OCI-LY7 (cell line): ENCODE data around the gene SYVN1. TPM values are rescaled to one million over a fixed set of nuclear protein-coding genes. Genes with fewer than 3 reads are reported as not detected.

ENCODE experiments used
- BruUV-seq: library from RNA; stranded (reverse); fragments of 400-500 nt; replicated peaks from 2 replicates; lab custom pipeline; 2021; lab: Mats Ljungman, UMichigan
- CTCF ChIA-PET: fragments of 300-600 bp; sonication (Branson Sonifier 250); formaldehyde crosslinking; loops from one replicate; lab custom pipeline; 2022; ENCODE audit warnings: antibody characterized with exemption; ENCODE audit not compliant: unreplicated experiment; lab: Charles Lee
- POLR2A ChIA-PET: fragments of 300-600 bp; sonication (Branson Sonifier 250); formaldehyde crosslinking; loops from one replicate; lab custom pipeline; 2022; ENCODE audit warnings: antibody characterized with exemption; lab: Charles Lee
- DNase-seq: peaks from one replicate; pipeline ENCODE4 v3.0.0-alpha.2; 2015; ENCODE audit warnings: low spot score
- H2AFZ ChIP-seq: fragments of 200-600 bp; sonication (generic), shearing (Covaris generic); 2 replicates; pipeline ENCODE4 v1.6.1; 2014; ENCODE audit warnings: mild to moderate bottlenecking, antibody characterized with exemption, low read length, moderate library complexity
- H3K27ac ChIP-seq: fragments of 200-600 bp; sonication (generic); 2 replicates; pipeline ENCODE4 v1.5.1; 2014; ENCODE audit warnings: mixed run types, low read depth, mild to moderate bottlenecking, moderate library complexity, low read length, inconsistent platforms; ENCODE audit not compliant: poor library complexity, severe bottlenecking
- H3K36me3 ChIP-seq: fragments of 200-600 bp; sonication (generic); 2 replicates; pipeline ENCODE4 v1.6.1; 2014; ENCODE audit warnings: mild to moderate bottlenecking, antibody characterized with exemption, low read length, moderate library complexity, mixed read lengths; ENCODE audit not compliant: insufficient read depth
- H3K4me1 ChIP-seq: fragments of 200-600 bp; sonication (generic); 2 replicates; pipeline ENCODE4 v1.5.1; 2014; ENCODE audit warnings: mild to moderate bottlenecking, low read length; ENCODE audit not compliant: insufficient read depth, poor library complexity, severe bottlenecking
- H3K4me2 ChIP-seq: fragments of 200-600 bp; sonication (generic); 2 replicates; pipeline ENCODE4 v1.6.1; 2014; ENCODE audit warnings: mild to moderate bottlenecking, low read length
- H3K4me3 ChIP-seq: fragments of 200-600 bp; sonication (generic); 2 replicates; pipeline ENCODE4 v1.5.1; 2014; ENCODE audit warnings: mild to moderate bottlenecking, low read depth, low read length; ENCODE audit not compliant: poor library complexity, severe bottlenecking
- H3K79me2 ChIP-seq: fragments of 200-600 bp; sonication (generic); 2 replicates; pipeline ENCODE4 v1.6.1; 2016; ENCODE audit warnings: low read depth, mild to moderate bottlenecking, low read length, moderate library complexity, mixed read lengths; ENCODE audit not compliant: insufficient read depth
- H3K9me2 ChIP-seq: fragments of 200-600 bp; sonication (generic); 2 replicates; pipeline ENCODE4 v1.6.1; 2016; ENCODE audit warnings: mild to moderate bottlenecking, low read length, mixed read lengths; ENCODE audit not compliant: insufficient read depth
- H3K9me3 ChIP-seq: fragments of 200-600 bp; sonication (generic); 2 replicates; pipeline ENCODE4 v1.6.1; 2014; ENCODE audit warnings: mild to moderate bottlenecking, mixed run types, low read length, mixed read lengths
- H4K20me1 ChIP-seq: fragments of 200-600 bp; sonication (generic); 2 replicates; pipeline ENCODE4 v1.6.1; 2014; ENCODE audit warnings: mild to moderate bottlenecking, antibody characterized with exemption, low read length, moderate library complexity, mixed read lengths; ENCODE audit not compliant: insufficient read depth
- CTCF ChIP-seq: fragments of 200-600 bp; sonication (generic); conservative IDR thresholded peaks from 2 replicates; pipeline ENCODE4 v1.5.1; 2014; ENCODE audit warnings: mild to moderate bottlenecking, antibody characterized with exemption, low read length, moderate library complexity, mixed read lengths
- EZH2phosphoT487 ChIP-seq: fragments of 200-600 bp; sonication (generic); IDR thresholded peaks from 2 replicates; pipeline ENCODE4 v1.6.1; 2018; ENCODE audit warnings: low read depth, borderline replicate concordance, mild to moderate bottlenecking, mixed run types, antibody characterized with exemption, low read length, moderate library complexity, mixed read lengths
- intact Hi-C: fragments of 100-400 bp; cut with micrococcal nuclease; formaldehyde crosslinking; loops from one replicate; pipeline ENCODE4 v1.10.0; 2022; ENCODE audit not compliant: unreplicated experiment
- total RNA-seq, 2 experiments: library from RNA; depleted of rRNA in 1 of 2; stranded (reverse); fragments of >200 nt in 1 of 2; shearing (Covaris generic) in 1 of 2; gene quantifications; 2 replicates each; pipeline ENCODE4 v1.2.3, GENCODE V29; 2014 to 2022

Gene SYVN1
- total RNA-seq, 2 experiments from 2014 or later, result 134 to 310 TPM

GRCh38 chr11:65109231-65110198 lies 24.8 kb downstream of the SYVN1 start:
- CTCF ChIA-PET, result interaction anchor here (0.5 kb wide), 1 partner anchor 99 kb away, joined by 3 read pairs; no protein-coding TSS in a partner anchor

GRCh38 chr11:65108469-65109123 lies 25.7 kb downstream of the SYVN1 start:
- H3K4me1 ChIP-seq, result peaks cover 38% of the 10 kb centered on the region
- H3K9me3 ChIP-seq, result no peaks in the 10 kb centered on the region
- H3K79me2 ChIP-seq, result no peaks in the 10 kb centered on the region; the same call in 1 of the 2 replicates
- BruUV-seq, result no TSS peak
- H3K4me2 ChIP-seq, result no peak overlapping the region
- no peaks in the 10 kb centered on the region for H3K9me2 ChIP-seq
- peaks cover 25% of the 10 kb centered on the region for H3K36me3 ChIP-seq
- H2AFZ ChIP-seq, result no peak overlapping the region
- peaks cover 8% of the 10 kb centered on the region; the same call in 1 of the 2 replicates for H4K20me1 ChIP-seq
- TF ChIP-seq EZH2phosphoT487 (no peak), CTCF (no peak)
- DNase-seq, result no peak
- ChIA-PET CTCF (no interaction called here), POLR2A (no interaction called here)
- intact Hi-C loops, result no loop called here
- no peak overlapping the region for H3K27ac ChIP-seq
- H3K4me3 ChIP-seq, result no peak overlapping the region

More at GRCh38 chr11:65109231-65110198, 24.8 kb downstream of the SYVN1 start:
- H3K36me3 ChIP-seq, result peaks cover 30% of the 10 kb centered on the region
- no peaks in the 10 kb centered on the region; the same call in 1 of the 2 replicates for H3K79me2 ChIP-seq
- no peak overlapping the region for H3K27ac ChIP-seq
- peaks cover 41% of the 10 kb centered on the region for H3K4me1 ChIP-seq
- intact Hi-C loops, result loop anchor here (1.0 to 10.0 kb wide), 5 partner anchors 72 to 335 kb away; partner anchors contain the start of genes CAPN1, CDC42EP2 and SF1
- H3K9me2 ChIP-seq, result no peaks in the 10 kb centered on the region
- H3K4me2 ChIP-seq, result no peak overlapping the region
- TF ChIP-seq EZH2phosphoT487 (no peak), CTCF (no peak)
- peaks cover 8% of the 10 kb centered on the region; the same call in 1 of the 2 replicates for H4K20me1 ChIP-seq
- BruUV-seq, result no TSS peak
- no peaks in the 10 kb centered on the region for H3K9me3 ChIP-seq
- H3K4me3 ChIP-seq, result no peak overlapping the region
- POLR2A ChIA-PET, result interaction anchor here (1.2 to 2.2 kb wide), 2 partner anchors 11 to 26 kb away, joined by 3 to 14 read pairs; no protein-coding TSS in a partner anchor
- no peak for DNase-seq
- no peak overlapping the region for H2AFZ ChIP-seq
